Parathyroid adenoma (tissue), 2 donors: ENCODE results near the gene CHD9.

ENCODE experiments used
- H2AFZ ChIP-seq: fragments of 300-600 bp; sonication (generic); one replicate; pipeline ENCODE4 v1.7.0; 2017; ENCODE audit warnings: antibody characterized with exemption, mild to moderate bottlenecking
- H3K27ac ChIP-seq: fragments of 300-600 bp; sonication (generic); one replicate; pipeline ENCODE4 v1.7.0; 2017
- H3K27me3 ChIP-seq: fragments of 300-600 bp; sonication (generic); one replicate; pipeline ENCODE4 v1.7.0; 2017; ENCODE audit warnings: low read length; ENCODE audit not compliant: control insufficient read depth, insufficient read depth
- H3K36me3 ChIP-seq: fragments of 300-600 bp; sonication (generic); one replicate; pipeline ENCODE4 v1.7.0; 2017; ENCODE audit warnings: low read length; ENCODE audit not compliant: control insufficient read depth, insufficient read depth
- H3K4me1 ChIP-seq: fragments of 300-600 bp; sonication (generic); one replicate; pipeline ENCODE4 v1.7.0; 2017; ENCODE audit warnings: control low read depth
- H3K4me2 ChIP-seq: fragments of 300-600 bp; sonication (generic); one replicate; pipeline ENCODE4 v1.7.0; 2017; ENCODE audit warnings: low read length
- H3K4me3 ChIP-seq: fragments of 300-600 bp; sonication (generic); one replicate; pipeline ENCODE4 v1.7.0; 2017; ENCODE audit warnings: low read depth, low read length
- H3K79me2 ChIP-seq: fragments of 300-600 bp; sonication (generic); one replicate; pipeline ENCODE4 v1.7.0; 2017; ENCODE audit warnings: control low read depth
- H3K9ac ChIP-seq: fragments of 300-600 bp; sonication (generic); one replicate; pipeline ENCODE4 v1.7.0; 2017; ENCODE audit warnings: mild to moderate bottlenecking
- H3K9me3 ChIP-seq: fragments of 300-600 bp; sonication (generic); one replicate; pipeline ENCODE4 v1.7.0; 2017; ENCODE audit warnings: low read length; ENCODE audit not compliant: control insufficient read depth
- CTCF ChIP-seq: fragments of 300-600 bp; sonication (generic); IDR thresholded peaks from one replicate; pipeline ENCODE4 v1.7.0; 2017; ENCODE audit warnings: antibody characterized with exemption, mild to moderate bottlenecking
- donor health status: primary hyperparathyroidism.

CHD9 gene

GRCh38 chr16:53152329-53152728 lies 97.5 kb downstream of the CHD9 start:
- no peak overlapping the region for H2AFZ ChIP-seq
- H3K9me3 ChIP-seq, result no peaks in the 10 kb centered on the region
- H3K27ac ChIP-seq, result no peak overlapping the region
- H3K27me3 ChIP-seq, result no peaks in the 10 kb centered on the region
- peaks cover 3% of the 10 kb centered on the region for H3K36me3 ChIP-seq
- peaks cover 4% of the 10 kb centered on the region for H3K4me1 ChIP-seq
- H3K9ac ChIP-seq, result no peak overlapping the region
- H3K4me2 ChIP-seq, result no peak overlapping the region
- no peak overlapping the region for H3K4me3 ChIP-seq
- no peak for TF ChIP-seq CTCF
- peaks cover 21% of the 10 kb centered on the region for H3K79me2 ChIP-seq

DNA sequence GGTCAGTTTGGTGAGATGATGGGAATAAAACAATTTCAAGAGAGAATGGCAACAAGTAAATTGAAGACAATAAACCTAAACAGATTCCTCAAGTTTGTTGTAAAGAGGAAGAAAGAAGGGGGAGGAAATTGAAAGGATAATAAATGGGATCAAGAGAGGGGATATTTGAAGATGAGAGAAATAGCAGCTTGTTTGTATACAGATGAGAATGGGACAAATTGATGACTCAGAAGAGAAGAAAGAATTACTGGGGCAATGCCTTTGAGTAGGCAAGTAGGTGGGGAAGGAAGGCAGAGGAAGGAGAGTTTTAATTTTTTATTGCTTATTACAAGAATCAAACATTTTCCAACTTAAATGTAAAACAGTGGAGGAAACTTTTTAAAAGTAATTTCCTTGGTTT lies 98.3 kb downstream of the CHD9 start:
- no peaks in the 10 kb centered on the region for H3K9me3 ChIP-seq
- H3K4me1 ChIP-seq, result peaks cover 4% of the 10 kb centered on the region
- no peak overlapping the region for H2AFZ ChIP-seq
- H3K79me2 ChIP-seq, result peaks cover 15% of the 10 kb centered on the region
- no peak overlapping the region for H3K27ac ChIP-seq
- no peak overlapping the region for H3K4me2 ChIP-seq
- peaks cover 3% of the 10 kb centered on the region for H3K36me3 ChIP-seq
- no peak overlapping the region for H3K9ac ChIP-seq
- no peak overlapping the region for H3K4me3 ChIP-seq
- no peaks in the 10 kb centered on the region for H3K27me3 ChIP-seq
- no peak for TF ChIP-seq CTCF

DNA sequence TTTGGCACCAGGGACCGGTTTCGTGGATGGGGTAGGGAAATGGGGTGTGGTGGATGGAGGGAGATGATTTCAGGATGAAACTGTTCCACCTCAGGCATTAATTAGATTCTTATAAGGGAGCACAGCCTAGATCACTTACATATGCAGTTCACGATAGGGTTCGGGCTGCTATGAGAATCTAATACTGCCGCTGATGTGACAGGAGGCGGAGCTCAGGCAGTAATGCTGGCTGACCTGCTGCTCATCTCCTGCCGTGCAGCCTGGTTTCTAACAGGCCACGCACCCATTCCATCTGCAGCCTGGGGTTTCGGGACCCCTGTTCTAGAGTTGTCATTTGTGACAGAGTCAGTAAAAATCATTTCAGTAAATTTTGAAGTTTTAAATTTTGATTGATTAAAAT lies 99.7 kb downstream of the CHD9 start:
- Histone ChIP-seq H3K79me2 (peaks cover 12% of the 10 kb centered on the region), H3K4me2 (no peak overlapping the region), H2AFZ (no peak overlapping the region), H3K27me3 (no peaks in the 10 kb centered on the region), H3K9ac (no peak overlapping the region), H3K36me3 (peaks cover 3% of the 10 kb centered on the region), H3K4me1 (peaks cover 4% of the 10 kb centered on the region), H3K4me3 (no peak overlapping the region), H3K27ac (no peak overlapping the region), H3K9me3 (no peaks in the 10 kb centered on the region)
- no peak for TF ChIP-seq CTCF

DNA sequence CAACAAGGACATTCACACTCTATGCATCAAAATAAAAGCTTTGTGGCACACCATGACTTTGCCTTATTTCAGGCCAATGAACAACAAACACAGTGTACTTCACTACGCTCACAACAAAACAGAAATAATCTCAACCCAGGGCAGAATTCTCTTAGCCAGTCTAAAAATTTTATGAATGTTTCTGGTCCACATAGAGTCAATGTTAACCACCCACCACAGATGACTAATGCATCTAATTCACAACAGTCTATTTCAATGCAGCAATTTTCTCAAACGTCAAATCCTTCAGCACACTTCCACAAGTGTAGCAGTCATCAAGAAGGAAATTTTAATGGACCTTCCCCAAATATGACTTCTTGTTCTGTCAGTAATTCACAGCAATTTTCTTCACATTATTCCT lies 101.7 kb downstream of the CHD9 start:
- Histone ChIP-seq H3K4me1 (peaks cover 4% of the 10 kb centered on the region), H3K9me3 (no peaks in the 10 kb centered on the region), H3K27ac (no peak overlapping the region), H3K4me2 (no peak overlapping the region), H3K9ac (no peak overlapping the region), H3K27me3 (no peaks in the 10 kb centered on the region), H3K79me2 (peaks cover 7% of the 10 kb centered on the region), H3K4me3 (no peak overlapping the region), H3K36me3 (no peaks in the 10 kb centered on the region), H2AFZ (no peak overlapping the region)
- no peak for TF ChIP-seq CTCF

DNA sequence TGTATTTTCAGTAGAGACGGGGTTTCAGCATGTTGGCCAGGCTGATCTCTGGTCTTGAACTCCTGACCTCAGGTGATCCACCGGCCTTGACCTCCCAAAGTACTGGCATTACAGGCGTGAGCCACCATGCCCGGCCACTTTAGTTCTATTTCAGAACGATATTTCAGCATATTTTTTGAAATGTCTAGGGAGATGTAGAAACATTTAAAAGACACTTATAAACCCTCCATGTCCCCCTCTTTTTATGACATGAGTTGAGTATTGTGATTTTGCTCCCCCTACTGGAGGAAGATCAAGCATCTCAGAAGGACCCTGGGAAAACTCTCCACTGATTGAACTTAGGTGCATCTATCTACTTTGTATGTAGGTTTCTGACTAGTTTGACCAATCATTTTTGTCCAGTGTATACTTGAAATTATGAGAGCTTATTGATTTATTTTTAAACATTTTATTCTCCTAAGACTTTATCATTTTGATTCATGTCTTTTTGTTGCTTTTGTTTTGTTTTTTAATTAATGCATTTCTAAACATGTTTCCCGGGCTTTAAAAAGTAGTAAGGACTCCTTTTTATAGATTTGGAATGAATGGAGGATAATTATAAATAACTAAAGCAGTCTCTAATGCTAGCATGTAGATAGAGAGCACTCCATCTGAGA lies 105.1 kb downstream of the CHD9 start:
- Histone ChIP-seq H3K36me3 (no peaks in the 10 kb centered on the region), H3K4me2 (no peak overlapping the region), H3K4me1 (no peaks in the 10 kb centered on the region), H3K4me3 (no peak overlapping the region), H2AFZ (no peak overlapping the region), H3K9ac (no peak overlapping the region), H3K9me3 (no peaks in the 10 kb centered on the region), H3K27ac (no peak overlapping the region), H3K79me2 (peaks cover 13% of the 10 kb centered on the region), H3K27me3 (no peaks in the 10 kb centered on the region)
- peak; percentile 63 for TF ChIP-seq CTCF
